TTC549 (cell line): ENCODE measurements around the gene OCSTAMP.

Experiments
- FAIRE-seq: peaks from 2 replicates; lab custom pipeline; 2012; peaks lifted over from hg19 to GRCh38; lab: Jason Lieb, UNC

OCSTAMP gene

DNA sequence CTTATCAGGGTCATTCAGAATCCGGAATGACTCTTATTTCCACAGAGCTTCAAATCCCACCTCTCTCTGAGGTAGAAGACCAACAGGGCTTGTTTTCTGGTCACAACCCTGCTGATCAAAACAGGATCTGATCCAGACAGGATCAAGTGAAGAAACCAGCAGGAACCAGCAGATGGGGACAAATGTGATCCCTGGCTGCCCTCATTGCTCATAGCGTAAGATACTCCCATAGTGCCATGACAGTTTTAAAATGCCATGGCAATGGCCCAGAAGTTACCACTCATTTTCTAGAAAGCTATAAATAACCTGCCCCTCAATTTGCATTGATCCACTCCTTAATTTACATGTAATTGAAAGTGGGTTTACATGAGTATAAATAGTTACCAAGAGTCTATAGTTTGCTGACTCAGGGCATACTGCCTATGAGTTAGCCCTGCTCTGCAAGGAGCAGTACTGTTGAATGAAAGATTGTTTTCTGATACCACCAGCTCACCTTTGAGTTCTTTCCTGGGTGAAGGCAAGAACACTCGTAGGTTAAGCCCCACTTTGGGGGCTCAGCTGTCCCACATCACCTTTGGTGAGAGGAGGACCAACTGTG lies 30.9 kb downstream of the OCSTAMP start:
- FAIRE-seq, result no peak

DNA sequence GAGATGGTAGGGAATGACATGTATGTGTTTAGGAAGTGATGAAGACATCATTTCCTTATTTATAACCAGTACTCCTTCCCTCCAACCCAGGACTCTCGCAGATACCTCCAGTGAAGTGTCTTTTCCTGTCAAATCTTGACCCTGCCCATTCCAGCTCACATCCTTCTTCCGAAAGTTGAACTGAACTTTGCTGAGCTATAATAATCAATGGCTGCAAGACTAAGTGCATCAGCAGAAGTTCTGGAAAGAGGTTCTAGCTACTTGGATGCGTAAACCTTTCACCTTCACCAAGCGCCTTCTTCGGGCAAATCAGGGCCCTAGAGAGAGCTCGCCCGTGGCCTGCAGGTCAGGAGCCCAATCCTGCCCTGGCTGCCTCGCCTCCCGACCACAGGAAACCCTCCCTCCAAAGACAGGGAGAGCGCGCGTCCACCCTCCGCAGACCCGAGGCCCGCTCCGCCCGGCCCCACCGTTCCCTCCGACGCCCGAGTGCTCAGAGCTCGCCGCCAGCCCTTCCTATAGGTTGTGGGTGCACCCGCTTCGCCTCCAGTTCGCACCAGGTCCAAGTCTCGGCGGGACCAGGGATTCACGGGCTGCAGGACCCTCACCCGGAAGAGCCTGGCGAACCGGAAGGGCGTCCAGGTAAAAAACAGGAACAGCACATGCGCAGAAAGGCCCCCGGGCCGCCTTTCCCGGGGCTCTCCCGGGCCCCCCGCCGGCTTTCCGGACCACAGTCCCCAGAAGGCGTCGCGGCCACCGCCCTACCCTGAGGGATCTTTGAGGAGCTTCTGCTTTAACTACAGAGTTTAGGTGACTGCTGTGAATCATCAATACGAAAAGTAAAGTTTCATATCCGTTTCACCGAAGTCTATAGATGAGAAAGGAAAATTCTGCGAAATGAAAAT lies 37.3 kb downstream of the OCSTAMP start, which contains the start of gene ZNF334:
ZNF334 (minus strand) TSS at position 617 of the 902 bp plus-strand sequence. CDS start 1,457 bp downstream, outside the sequence.
- FAIRE-seq, result no peak

DNA sequence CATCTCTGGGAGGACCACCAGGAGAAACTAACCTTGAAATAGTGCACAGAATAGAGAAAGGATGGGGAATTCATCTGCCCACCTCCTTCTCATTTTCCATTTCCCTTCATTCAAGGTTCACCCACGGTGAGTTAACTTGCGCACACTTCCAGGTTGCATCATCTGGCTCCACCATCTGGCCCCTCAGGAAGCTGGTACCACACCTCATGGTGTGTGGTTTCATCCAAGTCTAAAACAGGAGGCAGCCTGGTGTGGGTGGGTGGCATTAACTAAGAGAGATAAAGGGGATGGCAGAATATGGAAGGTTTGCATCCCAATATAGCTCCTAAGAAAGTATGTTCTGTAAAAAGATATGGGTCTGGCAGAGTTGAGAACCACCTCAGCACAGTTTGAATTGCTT lies 40.9 kb downstream of the OCSTAMP start:
- no peak for FAIRE-seq

DNA sequence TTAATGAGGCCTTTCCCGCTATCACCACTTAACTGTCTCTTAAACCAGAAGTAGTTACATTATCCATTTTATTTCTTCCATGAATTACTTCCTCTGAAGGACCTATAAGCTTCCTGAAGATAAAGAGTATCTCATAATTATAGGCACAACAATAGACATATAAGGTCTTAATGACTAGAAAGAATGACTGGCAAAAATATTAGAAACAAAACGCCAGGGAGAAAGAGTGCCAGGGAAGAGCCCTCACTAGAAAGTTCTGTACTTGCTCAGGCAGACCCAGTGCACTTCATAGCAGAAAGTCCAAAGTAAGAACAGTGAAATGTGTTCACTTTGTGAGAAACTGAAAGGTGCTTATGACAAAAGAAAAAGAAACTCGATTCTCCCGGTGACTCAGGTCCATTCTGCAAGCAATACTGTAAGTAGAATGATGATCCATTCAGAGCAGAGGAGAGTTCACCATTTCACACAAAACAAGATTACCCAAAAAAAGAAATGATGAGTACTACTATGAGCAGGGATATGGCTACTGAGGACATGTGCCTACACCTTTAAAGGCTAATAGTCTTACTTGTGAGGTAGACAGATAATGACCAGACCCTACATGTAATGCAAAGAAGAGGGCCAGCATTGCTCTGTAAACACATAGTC lies 42.6 kb downstream of the OCSTAMP start:
- no peak for FAIRE-seq

DNA sequence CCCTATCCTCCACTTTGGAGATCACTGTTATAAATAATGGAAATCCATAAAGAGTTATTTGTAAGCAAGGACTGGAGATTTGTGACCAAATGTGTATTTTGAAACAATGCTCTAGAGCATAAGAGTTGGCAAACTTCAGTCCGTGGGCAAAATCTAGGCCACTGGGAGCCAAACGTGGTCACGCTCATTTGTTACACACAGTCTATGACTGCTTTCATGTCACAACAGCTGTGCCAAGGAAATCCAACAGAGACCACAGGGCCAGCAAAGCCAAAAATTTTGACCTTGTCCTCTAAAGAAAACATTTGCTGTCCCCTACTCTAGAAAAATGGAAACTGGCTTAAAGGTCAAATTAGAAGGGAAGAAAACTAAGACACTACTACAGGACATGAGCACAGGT lies 44.9 kb downstream of the OCSTAMP start:
- FAIRE-seq, result no peak

DNA sequence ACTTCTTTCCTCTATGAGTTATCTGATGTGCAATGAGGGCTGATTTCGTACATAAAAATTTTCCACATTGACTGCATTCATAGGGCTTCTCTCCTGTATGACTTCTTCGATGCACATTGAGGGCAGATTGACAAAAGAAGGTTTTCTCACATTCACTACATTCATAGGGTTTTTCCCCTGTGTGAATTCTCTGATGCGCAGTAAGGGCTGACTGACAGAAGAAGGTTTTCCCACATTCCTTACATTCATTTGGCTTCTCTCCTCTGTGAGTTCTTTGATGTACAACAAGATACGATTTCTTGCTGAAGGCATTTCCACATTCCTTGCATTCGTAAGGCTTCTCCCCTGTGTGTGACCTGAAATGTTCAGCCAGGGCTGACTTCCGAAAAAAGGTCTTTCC lies 48.5 kb downstream of the OCSTAMP start:
- FAIRE-seq, result no peak

DNA sequence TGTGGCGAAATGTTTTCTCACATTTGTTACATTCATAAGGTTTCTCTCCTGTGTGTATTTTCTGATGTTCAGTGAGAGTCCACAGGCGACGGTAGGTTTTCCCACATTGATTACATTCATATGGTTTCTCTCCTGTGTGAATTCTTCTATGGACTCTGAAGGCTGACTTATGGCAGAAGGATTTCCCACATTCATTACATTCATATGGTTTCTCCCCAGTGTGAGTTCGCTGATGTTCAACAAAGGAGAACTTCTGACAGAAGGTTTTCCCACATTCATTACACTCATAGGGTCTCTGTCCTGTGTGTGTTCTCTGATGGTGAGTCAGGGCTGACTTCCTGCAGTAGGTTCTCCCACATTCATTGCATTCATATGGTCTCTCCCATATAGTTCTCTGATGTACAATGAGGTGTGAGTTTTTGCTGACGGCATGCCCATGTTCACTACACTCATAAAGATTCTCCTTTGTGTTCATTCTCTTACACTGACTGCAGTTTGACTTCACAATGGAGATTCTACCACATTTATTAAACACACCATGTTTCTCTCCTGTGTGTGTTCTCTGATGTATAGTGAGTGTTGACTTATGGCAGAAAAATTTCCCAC lies 49.0 kb downstream of the OCSTAMP start:
- no peak for FAIRE-seq

DNA sequence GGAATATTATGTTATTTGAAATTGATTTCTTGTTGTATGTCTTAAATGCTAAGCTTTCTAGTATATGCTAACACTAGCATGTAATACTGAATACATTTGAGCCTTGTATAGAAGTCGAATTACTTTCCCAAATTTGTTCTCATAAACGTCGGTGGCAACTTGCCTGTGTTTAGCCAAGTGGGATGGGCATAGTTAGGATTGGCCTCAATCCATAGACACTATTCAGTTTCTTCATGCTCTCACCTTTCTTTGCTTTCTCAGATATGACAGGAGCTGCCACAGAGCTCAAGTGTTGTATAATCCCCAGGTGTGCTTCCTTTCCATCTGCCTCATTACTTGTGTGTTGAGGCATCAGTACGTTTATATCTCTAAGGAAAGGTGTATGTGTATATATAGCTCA lies 56.4 kb downstream of the OCSTAMP start:
- FAIRE-seq, result no peak

DNA sequence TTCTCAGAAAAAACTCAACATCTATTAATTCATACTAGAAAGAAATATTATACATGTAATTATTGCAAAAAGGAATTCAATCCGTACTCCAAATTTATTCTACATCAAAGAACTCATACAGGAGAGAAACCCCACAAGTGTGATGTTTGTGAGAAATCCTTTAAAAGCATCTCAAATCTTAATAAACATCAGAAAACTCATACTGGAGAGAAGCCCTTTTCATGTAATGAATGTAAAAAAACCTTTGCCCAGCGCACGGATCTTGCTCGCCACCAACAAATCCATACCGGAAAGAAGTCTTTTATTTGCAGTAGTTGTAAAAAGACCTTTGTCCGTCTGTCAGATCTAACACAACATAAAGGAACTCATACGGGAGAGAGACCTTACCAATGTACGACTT lies 59.1 kb downstream of the OCSTAMP start:
- no peak for FAIRE-seq
